HUES64 (cell line): ENCODE data around the gene C19orf67.

ENCODE experiments used
- H3K27ac ChIP-seq: 2 replicates; pipeline ENCODE4 v1.7.0; 2013; ENCODE audit warnings: low read depth, low read length, inconsistent platforms
- H3K27me3 ChIP-seq: 2 replicates; pipeline ENCODE4 v1.6.1; 2013; ENCODE audit warnings: mild to moderate bottlenecking, low read length; ENCODE audit not compliant: insufficient read depth
- H3K36me3 ChIP-seq: 2 replicates; pipeline ENCODE4 v1.6.1; 2013; ENCODE audit warnings: mild to moderate bottlenecking, low read length; ENCODE audit not compliant: insufficient read depth
- H3K4me1 ChIP-seq: 2 replicates; pipeline ENCODE4 v1.6.1; 2013; ENCODE audit warnings: mild to moderate bottlenecking, low read length, moderate library complexity; ENCODE audit not compliant: insufficient read depth
- H3K4me3 ChIP-seq: 2 replicates; pipeline ENCODE4 v1.5.1; 2013; ENCODE audit warnings: mild to moderate bottlenecking, low read length, moderate library complexity
- H3K9ac ChIP-seq: 2 replicates; pipeline ENCODE4 v1.6.1; 2013; ENCODE audit warnings: mild to moderate bottlenecking, low read depth, low read length
- H3K9me3 ChIP-seq: 2 replicates; pipeline ENCODE4 v1.6.1; 2013; ENCODE audit warnings: low read depth, low read length; ENCODE audit not compliant: insufficient read depth
- WGBS: fragments of 150-250, 120-280 bp; methylation state at CpG from one replicate; pipeline ENCODE4 v1.1.7; 2013; ENCODE audit warnings: missing lambda C conversion rate; 5-methylcytosine and 5-hydroxymethylcytosine counted together

The C19orf67 gene

DNA sequence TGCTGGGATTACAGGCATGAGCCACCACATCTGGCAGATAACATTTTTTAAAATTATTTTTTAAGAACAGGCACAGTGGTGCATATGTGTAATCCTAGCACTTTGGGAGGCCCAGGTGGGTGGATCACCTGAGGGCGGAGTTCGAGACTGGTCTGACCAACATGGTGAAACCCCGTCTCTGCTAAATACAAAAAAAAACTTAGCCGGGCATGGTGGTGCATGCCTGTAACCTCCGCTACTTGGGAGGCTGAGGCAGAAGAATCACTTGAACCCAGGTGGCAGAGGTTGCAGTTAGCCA lies 23.1 kb downstream of the C19orf67 start:
- H3K4me3 ChIP-seq = no peak overlapping the region
- no peak overlapping the region for H3K9ac ChIP-seq
- WGBS = 86% methylated on average over 5 of the region's 5 CpGs
- H3K36me3 ChIP-seq = no peaks in the 10 kb centered on the region
- H3K27ac ChIP-seq = no peak overlapping the region
- peaks cover 24% of the 10 kb centered on the region for H3K27me3 ChIP-seq
- H3K9me3 ChIP-seq = no peaks in the 10 kb centered on the region
- no peaks in the 10 kb centered on the region for H3K4me1 ChIP-seq

DNA sequence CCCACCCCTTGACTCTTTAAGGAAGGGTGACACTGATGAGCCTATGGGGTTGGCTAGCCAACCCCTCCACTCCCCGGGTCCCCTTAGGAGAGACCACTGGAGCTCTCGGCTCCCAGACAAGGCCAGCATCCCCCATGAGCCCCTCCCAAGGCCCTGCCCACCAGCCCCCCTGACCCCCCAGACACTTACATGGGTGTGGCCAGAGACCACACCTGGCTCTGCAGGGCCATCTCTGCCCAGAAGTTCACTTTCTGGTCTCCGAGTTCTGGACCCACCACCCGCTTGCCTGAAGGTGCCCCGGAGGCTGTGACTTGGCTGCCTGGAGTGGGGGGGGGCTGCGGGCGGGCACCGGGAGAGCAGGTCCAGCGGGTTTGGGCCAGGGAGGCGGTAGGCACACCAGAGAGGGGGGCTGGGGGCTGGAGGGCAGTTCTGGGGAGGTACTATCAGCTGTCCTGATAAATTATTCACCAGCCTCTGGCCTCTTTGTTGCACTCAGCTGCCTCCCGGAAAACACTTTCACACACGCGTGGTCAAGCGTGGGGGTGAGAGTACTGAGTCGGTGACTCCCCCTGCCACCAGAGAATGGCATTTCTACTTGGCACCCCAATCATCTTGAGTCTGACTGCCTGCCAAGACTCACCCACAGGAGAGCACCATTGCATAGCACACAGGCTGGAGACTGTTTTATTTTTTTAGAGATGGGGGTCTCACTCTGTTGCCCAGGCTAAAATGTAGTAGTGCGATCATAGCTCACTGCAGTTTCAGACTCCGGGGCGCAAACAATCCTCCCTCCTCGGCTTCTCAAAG lies 23.6 kb downstream of the C19orf67 start, which contains the start of gene PALM3:
Gene PALM3, minus strand, starts transcription at position 326 of the 807 bp plus-strand sequence. Its CDS starts 96 bp downstream, at position 230.
- Histone ChIP-seq H3K4me3 (no peak within 1 kb of the TSS), H3K36me3 (no peaks in the 10 kb centered on the region), H3K9ac (no peak within 1 kb of the TSS), H3K4me1 (no peaks in the 10 kb centered on the region), H3K27me3 (peaks cover 25% of the 10 kb centered on the region), H3K9me3 (no peaks in the 10 kb centered on the region), H3K27ac (no peak within 1 kb of the TSS)
- WGBS = 92% methylated on average over 19 of the region's 19 CpGs

GRCh38 chr19:14061081-14061749 lies 24.4 kb downstream of the C19orf67 start:
- H3K27ac ChIP-seq = no peak overlapping the region
- no peak overlapping the region for H3K9ac ChIP-seq
- 71% methylated on average over 7 of the region's 9 CpGs for WGBS
- H3K4me3 ChIP-seq = no peak overlapping the region
- peaks cover 27% of the 10 kb centered on the region for H3K27me3 ChIP-seq
- no peaks in the 10 kb centered on the region for H3K9me3 ChIP-seq
- H3K4me1 ChIP-seq = no peaks in the 10 kb centered on the region
- H3K36me3 ChIP-seq = no peaks in the 10 kb centered on the region

- no peak overlapping the region for H3K27ac ChIP-seq
- no peak overlapping the region for H3K4me3 ChIP-seq
- no peaks in the 10 kb centered on the region for H3K9me3 ChIP-seq
- WGBS = 59% methylated on average over 7 of the region's 8 CpGs
- no peaks in the 10 kb centered on the region for H3K36me3 ChIP-seq
- H3K4me1 ChIP-seq = no peaks in the 10 kb centered on the region
- H3K9ac ChIP-seq = no peak overlapping the region
- H3K27me3 ChIP-seq = peaks cover 27% of the 10 kb centered on the region
These were observed 25.9 kb downstream of the C19orf67 start for GRCh38 chr19:14059652-14060155.

DNA sequence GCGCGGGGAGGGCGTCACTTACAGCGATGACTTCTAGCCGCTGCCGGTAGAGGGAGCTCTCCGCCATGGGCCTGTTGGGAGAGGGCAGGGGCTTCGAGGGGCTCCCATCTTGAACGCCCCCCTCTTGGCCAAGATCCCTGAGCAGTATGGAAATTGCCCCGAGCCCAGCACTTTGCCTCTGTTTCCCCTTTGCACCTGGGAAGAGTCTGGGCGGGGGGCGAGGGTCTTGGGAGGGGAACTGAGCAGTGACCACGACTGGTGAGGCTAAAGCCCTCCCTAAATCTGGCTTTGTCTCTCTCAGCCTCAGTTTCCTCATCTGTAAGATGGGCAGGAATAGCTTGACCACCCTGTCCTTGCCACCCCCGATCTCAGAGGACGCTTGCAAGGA lies 26.5 kb downstream of the C19orf67 start:
- Histone ChIP-seq H3K9me3 (no peaks in the 10 kb centered on the region), H3K9ac (no peak overlapping the region)
- WGBS = 42% methylated on average over 15 of the region's 15 CpGs

GRCh38 chr19:14058182-14059092 lies 27.1 kb downstream of the C19orf67 start:
- Histone ChIP-seq H3K9me3 (no peaks in the 10 kb centered on the region), H3K4me1 (no peaks in the 10 kb centered on the region), H3K27me3 (peaks cover 27% of the 10 kb centered on the region), H3K9ac (no peak overlapping the region), H3K36me3 (no peaks in the 10 kb centered on the region), H3K27ac (no peak overlapping the region), H3K4me3 (peak overlapping the region; percentile 64)
- 57% methylated on average over 17 of the region's 17 CpGs for WGBS

More for the DNA sequence above, 26.5 kb downstream of the C19orf67 start:
- Histone ChIP-seq H3K4me3 (no peak overlapping the region), H3K4me1 (no peaks in the 10 kb centered on the region), H3K27ac (no peak overlapping the region), H3K36me3 (no peaks in the 10 kb centered on the region), H3K27me3 (peaks cover 27% of the 10 kb centered on the region)

GRCh38 chr19:14056741-14057356 lies 28.7 kb downstream of the C19orf67 start:
- Histone ChIP-seq H3K4me1 (no peaks in the 10 kb centered on the region), H3K9ac (peak overlapping the region; percentile 47; the same call in 1 of the 2 replicates), H3K27ac (no peak overlapping the region), H3K9me3 (no peaks in the 10 kb centered on the region), H3K36me3 (no peaks in the 10 kb centered on the region), H3K4me3 (peak overlapping the region; percentile 64), H3K27me3 (peaks cover 27% of the 10 kb centered on the region)
- 25% methylated on average over 19 of the region's 19 CpGs for WGBS

DNA sequence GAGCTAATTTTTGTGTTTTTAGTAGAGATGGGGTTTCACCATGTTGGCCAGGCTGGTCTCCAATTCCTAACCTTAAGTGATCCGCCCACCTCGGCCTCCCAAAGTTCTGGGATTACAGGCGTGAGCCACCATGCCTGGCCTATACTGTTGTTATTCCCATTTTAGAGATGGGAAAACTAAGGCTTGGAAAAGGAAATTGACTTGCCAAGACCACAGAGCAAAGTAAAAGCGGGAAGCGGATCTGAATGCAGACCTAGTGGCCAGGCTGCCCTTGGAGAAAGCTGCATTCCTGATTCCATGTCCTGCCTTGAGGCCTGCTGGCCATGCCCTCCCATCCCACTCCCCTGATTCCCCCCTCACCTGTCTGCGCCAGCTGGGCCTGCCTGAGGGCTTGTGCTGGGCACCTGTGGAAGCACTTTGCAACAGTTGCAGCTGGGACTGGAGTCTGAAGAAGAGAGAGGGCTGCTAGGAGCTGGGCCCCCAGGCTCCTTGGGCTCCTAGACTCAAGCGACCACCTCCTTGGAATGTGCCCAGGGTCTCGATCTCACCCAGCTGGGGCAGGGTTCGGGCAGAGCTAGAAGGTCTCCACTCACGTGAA lies 29.4 kb downstream of the C19orf67 start:
- Histone ChIP-seq H3K27ac (no peak overlapping the region), H3K9me3 (no peaks in the 10 kb centered on the region), H3K9ac (no peak overlapping the region), H3K27me3 (peaks cover 27% of the 10 kb centered on the region), H3K36me3 (no peaks in the 10 kb centered on the region), H3K4me1 (no peaks in the 10 kb centered on the region), H3K4me3 (peak overlapping the region; percentile 64; the same call in 1 of the 2 replicates)
- 91% methylated on average over 10 of the region's 10 CpGs for WGBS

GRCh38 chr19:14055396-14055795 lies 30.2 kb downstream of the C19orf67 start:
- Histone ChIP-seq H3K27ac (no peak overlapping the region), H3K27me3 (peaks cover 27% of the 10 kb centered on the region), H3K4me3 (no peak overlapping the region), H3K9ac (no peak overlapping the region), H3K9me3 (no peaks in the 10 kb centered on the region), H3K4me1 (no peaks in the 10 kb centered on the region), H3K36me3 (no peaks in the 10 kb centered on the region)
- 95% methylated on average over 3 of the region's 3 CpGs for WGBS

GRCh38 chr19:14054721-14055120 lies 30.9 kb downstream of the C19orf67 start:
- no peaks in the 10 kb centered on the region for H3K36me3 ChIP-seq
- peaks cover 24% of the 10 kb centered on the region for H3K27me3 ChIP-seq
- no peak overlapping the region for H3K27ac ChIP-seq
- H3K4me3 ChIP-seq = no peak overlapping the region
- no peak overlapping the region for H3K9ac ChIP-seq
- WGBS = 79% methylated on average over 10 of the region's 11 CpGs
- no peaks in the 10 kb centered on the region for H3K9me3 ChIP-seq
- no peaks in the 10 kb centered on the region for H3K4me1 ChIP-seq
